ENCODE results near the gene FTMT. TPM values are rescaled to one million over a fixed set of nuclear protein-coding genes. Genes with fewer than 3 reads are reported as not detected.

Gene FTMT
- total RNA-seq, 2 experiments from 2014 or later = not detected

DNA sequence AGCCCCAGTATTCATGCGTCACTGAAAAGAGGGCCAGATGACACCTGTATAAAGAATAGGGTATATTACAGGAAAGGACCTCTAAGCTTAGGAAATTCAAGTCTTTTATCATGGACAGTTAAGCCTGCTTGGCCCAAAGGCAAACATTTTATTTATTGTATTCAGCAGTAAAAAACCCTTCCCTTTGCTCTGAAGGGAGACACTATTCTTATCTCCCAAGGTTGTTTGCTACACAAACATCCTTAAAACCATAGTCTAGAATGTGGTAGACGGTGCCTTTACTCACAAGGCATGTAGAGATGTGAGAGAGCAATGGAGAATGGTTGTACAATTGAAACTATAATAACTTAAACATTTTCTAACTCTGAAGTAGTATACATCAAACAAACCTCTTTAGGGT, 33.9 kb downstream of the FTMT start:
- no peak overlapping the region for H3K4me3 Mint-ChIP-seq
- no peak overlapping the region for H3K27ac Mint-ChIP-seq
- H3K27me3 Mint-ChIP-seq = no peaks in the 10 kb centered on the region
- H3K9me3 Mint-ChIP-seq = no peaks in the 10 kb centered on the region
- H3K4me1 Mint-ChIP-seq = no peaks in the 10 kb centered on the region
- H3K36me3 Mint-ChIP-seq = no peaks in the 10 kb centered on the region
- DNase-seq = no peak

DNA sequence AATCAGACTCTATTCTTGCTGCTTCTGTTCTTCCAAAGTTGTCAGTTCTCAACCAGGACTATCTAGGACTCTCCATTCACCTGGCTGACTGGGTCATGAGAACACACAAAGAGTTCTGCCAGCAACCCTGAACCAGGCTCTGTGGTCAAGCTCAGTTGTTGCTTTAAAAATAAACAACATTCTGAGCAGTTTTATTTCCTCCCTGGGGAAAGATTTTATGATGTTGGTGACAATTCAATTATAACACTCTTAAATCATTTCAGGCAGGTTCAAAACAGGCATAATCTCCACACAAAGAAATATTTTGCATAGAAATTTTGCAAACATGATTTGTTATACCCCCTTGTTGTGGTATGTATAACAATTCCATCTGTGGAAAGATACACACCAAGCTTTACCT, 36.0 kb downstream of the FTMT start:
- Mint-ChIP-seq H3K36me3 (no peaks in the 10 kb centered on the region), H3K27ac (no peak overlapping the region), H3K4me3 (no peak overlapping the region), H3K4me1 (no peaks in the 10 kb centered on the region), H3K27me3 (no peaks in the 10 kb centered on the region), H3K9me3 (no peaks in the 10 kb centered on the region)
- DNase-seq = no peak

DNA sequence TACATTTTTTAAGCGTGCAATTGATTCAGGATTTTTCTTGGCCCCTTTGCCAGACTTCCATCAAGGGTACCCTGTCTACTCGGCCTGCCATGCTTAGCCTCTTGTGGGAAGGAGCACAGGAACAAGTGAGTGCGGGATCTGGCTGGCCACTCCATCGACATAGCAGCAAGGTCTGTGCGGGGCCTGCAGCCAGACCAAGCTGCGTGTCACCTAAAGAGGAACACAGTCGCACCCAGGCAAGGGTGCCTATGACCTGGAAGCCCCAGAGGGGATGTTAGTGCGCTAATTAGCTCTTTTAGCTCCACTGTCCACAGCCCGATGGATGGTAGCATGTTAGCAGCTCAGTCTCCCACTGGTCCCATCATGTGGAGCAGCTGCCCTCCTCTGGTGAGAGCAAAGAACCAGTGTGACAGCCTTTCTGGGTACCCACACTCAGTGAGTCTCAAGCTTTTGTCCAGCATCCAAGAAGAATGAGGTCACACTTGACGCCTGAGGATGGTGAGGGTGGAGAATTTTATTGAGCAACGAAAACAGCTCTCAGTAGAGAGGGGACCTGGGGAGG, 38.7 kb downstream of the FTMT start:
- no peak overlapping the region for H3K4me3 Mint-ChIP-seq
- no peaks in the 10 kb centered on the region for H3K36me3 Mint-ChIP-seq

DNA sequence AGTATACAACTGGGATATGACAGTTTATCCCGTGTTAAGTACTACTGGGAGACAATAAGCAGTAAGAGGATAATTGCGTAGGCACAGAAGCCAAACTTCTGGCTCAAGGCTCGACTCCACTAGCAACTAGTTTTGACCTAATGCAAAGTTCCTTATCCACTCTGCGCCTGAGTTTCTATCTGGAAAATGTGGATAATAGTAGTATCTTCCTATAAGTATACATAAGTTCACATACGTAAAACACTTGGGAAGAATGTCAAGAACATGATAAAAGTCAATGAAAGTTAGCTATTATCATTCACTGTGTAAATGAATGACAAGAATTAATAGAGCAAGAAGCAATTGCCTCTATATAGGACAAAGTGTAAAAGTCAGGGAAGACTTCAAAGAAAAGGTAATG, 45.7 kb downstream of the FTMT start:
- H3K4me1 Mint-ChIP-seq = no peaks in the 10 kb centered on the region
- H3K4me3 Mint-ChIP-seq = no peak overlapping the region
- no peak for DNase-seq
- no peaks in the 10 kb centered on the region for H3K27me3 Mint-ChIP-seq
- no peaks in the 10 kb centered on the region for H3K36me3 Mint-ChIP-seq
- H3K27ac Mint-ChIP-seq = no peak overlapping the region
- H3K9me3 Mint-ChIP-seq = peaks cover 2% of the 10 kb centered on the region

More for the DNA sequence above, 38.7 kb downstream of the FTMT start:
- peaks cover 2% of the 10 kb centered on the region for H3K9me3 Mint-ChIP-seq
- no peaks in the 10 kb centered on the region for H3K27me3 Mint-ChIP-seq
- no peak overlapping the region for H3K27ac Mint-ChIP-seq
- no peaks in the 10 kb centered on the region for H3K4me1 Mint-ChIP-seq
- DNase-seq = no peak

DNA sequence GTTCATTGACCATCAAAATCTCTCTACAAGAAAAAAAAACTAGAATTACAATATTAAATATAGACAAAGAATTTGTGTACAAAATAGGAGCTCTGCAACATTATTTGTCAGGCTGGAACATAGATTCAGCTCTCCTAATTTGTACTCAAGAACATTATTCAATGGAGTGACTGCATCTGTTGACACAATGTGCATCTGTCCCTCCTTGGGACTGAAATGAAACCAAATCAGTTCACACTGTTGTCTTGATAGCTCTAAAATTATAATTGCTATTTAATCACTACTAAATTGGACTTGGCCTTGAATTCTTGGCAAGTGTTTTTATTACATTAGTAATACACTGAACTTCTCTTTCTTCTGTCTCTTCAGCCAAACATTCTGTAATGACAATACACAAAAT, 47.7 kb downstream of the FTMT start:
- H3K36me3 Mint-ChIP-seq = no peaks in the 10 kb centered on the region
- DNase-seq = no peak
- H3K4me1 Mint-ChIP-seq = no peaks in the 10 kb centered on the region
- no peaks in the 10 kb centered on the region for H3K9me3 Mint-ChIP-seq
- H3K27me3 Mint-ChIP-seq = peaks cover 3% of the 10 kb centered on the region
- H3K27ac Mint-ChIP-seq = no peak overlapping the region
- H3K4me3 Mint-ChIP-seq = no peak overlapping the region

Other genes starting within 250 kb of the FTMT start
- 10 to 100 TPM; 20.6 to 21.1 TPM for gene SRFBP1, start 110.1 kb downstream of the FTMT start, total RNA-seq
- not detected for gene LOX, start 226.4 kb downstream of the FTMT start, total RNA-seq

Data from activated naive CD8-positive, alpha-beta T cell treated with anti-CD3 and anti-CD28 coated beads for 36 hours (primary cell).